Activated naive CD4-positive, alpha-beta T cell treated with anti-CD3 and anti-CD28 coated beads, Interleukin-2, amount 50 U/mL, for 72 hours (primary cell): ENCODE results near the gene TMEM127. TPM values are rescaled to one million over a fixed set of nuclear protein-coding genes. Genes with fewer than 3 reads are reported as not detected.
A peak's percentile ranks its signal among the peaks of the same experiment; 100 is the strongest.
"Not testable (repeated sequence)": the region's sequence is repeated elsewhere in the genome, so short reads cannot be mapped to it uniquely, and the experiment has no call there.

ENCODE experiments used
- ATAC-seq, 2 donors: fragments of 150-1000 bp; cut with Tn5 transposase; 2 replicates each; pipeline ENCODE4 v1.10.0; 2021; ENCODE audit warnings: mild to moderate bottlenecking in 2 of 2, moderate library complexity in 2 of 2
- DNase-seq, 2 donors: peaks; one replicate each; pipeline ENCODE4 v3.0.0; 2021 to 2022; ENCODE audit warnings: low spot score in 2 of 2
- H3K27ac Mint-ChIP-seq, 2 donors: one replicate each; pipeline ENCODE4 v1.8.0; 2022; ENCODE audit warnings: mild to moderate bottlenecking in 2 of 2, mixed read lengths in 2 of 2
- H3K36me3 Mint-ChIP-seq, 2 donors: one replicate each; pipeline ENCODE4 v1.8.0; 2022; ENCODE audit warnings: mixed read lengths in 2 of 2
- H3K9me3 Mint-ChIP-seq, 2 donors: one replicate each; pipeline ENCODE4 v1.8.0; 2022; ENCODE audit warnings: mixed read lengths in 2 of 2
- total RNA-seq, 2 donors: library from RNA; stranded (reverse); gene quantifications; one replicate each; pipeline ENCODE4 v1.2.3, GENCODE V29; 2022

The TMEM127 gene
- total RNA-seq, 2 donors from 2014 or later: 16.5 to 17.6 TPM

GRCh38 chr2:96271995-96272394 is 6.2 kb upstream of the TMEM127 start:
- DNase-seq (no peak), ATAC-seq (no peak)
- H3K36me3 Mint-ChIP-seq: peaks cover 16 to 26% of the 10 kb centered on the region in 2 donors
- no peaks in the 10 kb centered on the region for H3K9me3 Mint-ChIP-seq
- H3K27ac Mint-ChIP-seq: peak overlapping the region in 1 of 2 donors; percentile 41

- peak; percentile 63 to 66 for DNase-seq
Measured at GRCh38 chr2:96267159-96267971, 1.6 kb upstream of the TMEM127 start.

GRCh38 chr2:96265349-96265839 is 403 bp downstream of the TMEM127 start:
- ATAC-seq (peak; percentile 0 to 20), DNase-seq (peak in 1 of 2 donors; percentile 65)
- Mint-ChIP-seq H3K9me3 (no peaks in the 10 kb centered on the region), H3K27ac (peak overlapping the region; percentile 50 to 97), H3K36me3 (peaks cover 24 to 33% of the 10 kb centered on the region in 2 donors)

More at GRCh38 chr2:96267159-96267971, 1.6 kb upstream of the TMEM127 start:
- Mint-ChIP-seq H3K36me3 (peaks cover 24 to 33% of the 10 kb centered on the region in 2 donors), H3K27ac (peak overlapping the region; percentile 77 to 97), H3K9me3 (no peaks in the 10 kb centered on the region)
- peak; percentile 30 to 44 for ATAC-seq

- Mint-ChIP-seq H3K9me3 (no peaks in the 10 kb centered on the region), H3K36me3 (peaks cover 24 to 33% of the 10 kb centered on the region in 2 donors), H3K27ac (peak overlapping the region; percentile 72 to 97)
- ATAC-seq: no peak
- DNase-seq: peak in 1 of 2 donors; percentile 47
Measured at GRCh38 chr2:96264656-96265348, 995 bp downstream of the TMEM127 start.

- H3K27ac Mint-ChIP-seq: no peak overlapping the region
- DNase-seq (no peak), ATAC-seq (no peak)
- H3K9me3 Mint-ChIP-seq: no peaks in the 10 kb centered on the region
- H3K36me3 Mint-ChIP-seq: peaks cover 24 to 33% of the 10 kb centered on the region in 2 donors
Measured at GRCh38 chr2:96264086-96264485, 1.7 kb downstream of the TMEM127 start.

GRCh38 chr2:96262306-96262705 is 3.5 kb downstream of the TMEM127 start:
- no peaks in the 10 kb centered on the region for H3K9me3 Mint-ChIP-seq
- no peak for ATAC-seq
- no peak for DNase-seq
- no peak overlapping the region for H3K27ac Mint-ChIP-seq
- H3K36me3 Mint-ChIP-seq: peaks cover 8 to 20% of the 10 kb centered on the region in 2 donors

GRCh38 chr2:96261328-96262003 is 4.3 kb downstream of the TMEM127 start:
- no peak for DNase-seq
- Mint-ChIP-seq H3K9me3 (no peaks in the 10 kb centered on the region), H3K27ac (peak overlapping the region; percentile 29 to 61), H3K36me3 (peaks cover 4 to 15% of the 10 kb centered on the region in 2 donors)
- no peak for ATAC-seq

GRCh38 chr2:96260387-96261260 is 5.2 kb downstream of the TMEM127 start:
- ATAC-seq: peak; percentile 67 to 69
- H3K9me3 Mint-ChIP-seq: no peaks in the 10 kb centered on the region
- DNase-seq: peak in 1 of 2 donors; percentile 22
- H3K27ac Mint-ChIP-seq: peak overlapping the region; percentile 29 to 61
- peaks cover 0 to 11% of the 10 kb centered on the region in 2 donors for H3K36me3 Mint-ChIP-seq

- H3K36me3 Mint-ChIP-seq: peaks cover 0 to 10% of the 10 kb centered on the region in 2 donors
- no peaks in the 10 kb centered on the region for H3K9me3 Mint-ChIP-seq
- no peak for ATAC-seq
- H3K27ac Mint-ChIP-seq: peak overlapping the region; percentile 29 to 89
- DNase-seq: no peak
Measured at GRCh38 chr2:96259497-96259921, 6.3 kb downstream of the TMEM127 start.

GRCh38 chr2:96258166-96259022 is 7.4 kb downstream of the TMEM127 start:
- Mint-ChIP-seq H3K36me3 (peaks cover 0 to 4% of the 10 kb centered on the region in 2 donors), H3K9me3 (no peaks in the 10 kb centered on the region), H3K27ac (peak overlapping the region; percentile 29 to 55)
- DNase-seq (no peak), ATAC-seq (no peak)

- not testable (repeated sequence) for H3K36me3 Mint-ChIP-seq
- peak overlapping the region; percentile 39 to 55 for H3K27ac Mint-ChIP-seq
Measured at GRCh38 chr2:96257744-96258143, 8.1 kb downstream of the TMEM127 start.

GRCh38 chr2:96256611-96257113 is 9.1 kb downstream of the TMEM127 start:
- H3K27ac Mint-ChIP-seq: peak overlapping the region; percentile 39 to 75
- DNase-seq: no peak
- no peaks in the 10 kb centered on the region for H3K9me3 Mint-ChIP-seq
- no peak for ATAC-seq
- H3K36me3 Mint-ChIP-seq: peaks cover 0 to 11% of the 10 kb centered on the region in 2 donors

More at GRCh38 chr2:96257744-96258143, 8.1 kb downstream of the TMEM127 start:
- not testable (repeated sequence) for H3K9me3 Mint-ChIP-seq, ATAC-seq, DNase-seq

GRCh38 chr2:96254571-96254970 is 11.2 kb downstream of the TMEM127 start:
- DNase-seq (no peak), ATAC-seq (no peak)
- peaks cover 0 to 11% of the 10 kb centered on the region in 2 donors for H3K36me3 Mint-ChIP-seq
- no peaks in the 10 kb centered on the region for H3K9me3 Mint-ChIP-seq
- no peak overlapping the region for H3K27ac Mint-ChIP-seq

- DNase-seq (no peak), ATAC-seq (no peak)
- Mint-ChIP-seq H3K9me3 (no peaks in the 10 kb centered on the region), H3K27ac (no peak overlapping the region), H3K36me3 (peaks cover 0 to 11% of the 10 kb centered on the region in 2 donors)
Measured at GRCh38 chr2:96253006-96253405, 12.8 kb downstream of the TMEM127 start.

GRCh38 chr2:96252526-96252925 is 13.3 kb downstream of the TMEM127 start:
- Mint-ChIP-seq H3K36me3 (peaks cover 0 to 11% of the 10 kb centered on the region in 2 donors), H3K9me3 (no peaks in the 10 kb centered on the region), H3K27ac (peak overlapping the region; percentile 44 to 93)
- DNase-seq (no peak), ATAC-seq (no peak)
